ENCODE data around the gene NTN1.

DNA sequence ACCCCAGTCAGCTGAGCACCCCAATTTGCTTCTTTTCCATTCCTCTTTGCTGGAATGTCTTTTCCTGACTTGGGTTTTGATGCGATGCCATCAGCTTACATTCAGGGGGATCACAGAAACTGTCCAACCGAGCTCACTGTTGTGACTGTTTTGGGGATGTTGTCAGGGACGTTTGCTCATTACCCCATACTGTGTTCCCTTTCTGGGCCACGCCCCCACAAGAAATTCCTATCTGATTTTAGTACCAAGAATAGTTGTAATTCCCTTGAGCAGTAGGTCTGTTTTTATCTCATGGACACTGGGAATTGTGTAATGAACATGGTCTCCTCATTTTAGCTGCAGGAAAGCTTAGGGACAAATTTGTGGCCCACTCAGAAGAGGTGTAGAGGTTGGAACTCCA is 2.6 kb upstream of the NTN1 start:
- TF ChIP-seq, protein P1, sequence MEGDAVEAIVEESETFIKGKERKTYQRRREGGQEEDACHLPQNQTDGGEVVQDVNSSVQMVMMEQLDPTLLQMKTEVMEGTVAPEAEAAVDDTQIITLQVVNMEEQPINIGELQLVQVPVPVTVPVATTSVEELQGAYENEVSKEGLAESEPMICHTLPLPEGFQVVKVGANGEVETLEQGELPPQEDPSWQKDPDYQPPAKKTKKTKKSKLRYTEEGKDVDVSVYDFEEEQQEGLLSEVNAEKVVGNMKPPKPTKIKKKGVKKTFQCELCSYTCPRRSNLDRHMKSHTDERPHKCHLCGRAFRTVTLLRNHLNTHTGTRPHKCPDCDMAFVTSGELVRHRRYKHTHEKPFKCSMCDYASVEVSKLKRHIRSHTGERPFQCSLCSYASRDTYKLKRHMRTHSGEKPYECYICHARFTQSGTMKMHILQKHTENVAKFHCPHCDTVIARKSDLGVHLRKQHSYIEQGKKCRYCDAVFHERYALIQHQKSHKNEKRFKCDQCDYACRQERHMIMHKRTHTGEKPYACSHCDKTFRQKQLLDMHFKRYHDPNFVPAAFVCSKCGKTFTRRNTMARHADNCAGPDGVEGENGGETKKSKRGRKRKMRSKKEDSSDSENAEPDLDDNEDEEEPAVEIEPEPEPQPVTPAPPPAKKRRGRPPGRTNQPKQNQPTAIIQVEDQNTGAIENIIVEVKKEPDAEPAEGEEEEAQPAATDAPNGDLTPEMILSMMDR (conservative IDR thresholded peaks at IDR 0.05; ENCODE audit: low read depth, low read length), result no peak
- TF ChIP-seq SMC3 (IDR thresholded peaks at IDR 0.05; ENCODE audit: low read depth, low read length) (no peak), USF2 (IDR thresholded peaks at IDR 0.05; ENCODE audit: low read depth, low read length) (no peak), BHLHE40 (IDR thresholded peaks at IDR 0.05; ENCODE audit: low read depth, low read length) (no peak), POLR2A (IDR thresholded peaks at IDR 0.05; ENCODE audit: low read depth, low read length) (no peak), RAD21 (IDR thresholded peaks at IDR 0.05; ENCODE audit: low read length) (no peak), CEBPB (IDR thresholded peaks at IDR 0.05; ENCODE audit: low read depth, low read length) (no peak), NFE2L2 (IDR thresholded peaks at IDR 0.05; ENCODE audit: low read depth, low read length) (no peak), CHD1 (IDR thresholded peaks at IDR 0.05; ENCODE audit: low read depth, low read length) (no peak), FOS (IDR thresholded peaks at IDR 0.05; ENCODE audit: low read depth, low read length) (no peak), ELK1 (IDR thresholded peaks at IDR 0.05; ENCODE audit: borderline replicate concordance, low read depth, low read length) (no peak)
